Heart right ventricle (tissue), 16 donors: Measurements from ENCODE around the gene CACNA2D4. TPM values are rescaled to one million over a fixed set of nuclear protein-coding genes. Genes with fewer than 3 reads are reported as not detected.

ENCODE experiments used
- ATAC-seq, 8 donors: fragments of 200-7000 bp; cut with Tn5 transposase; one replicate each; pipeline ENCODE4 v1.9.1; 2020; ENCODE audit warnings: mild to moderate bottlenecking in 8 of 8, moderate library complexity in 8 of 8, moderate number of reproducible peaks in 1 of 8
- DNase-seq, 2 donors: peaks; one replicate each; pipeline ENCODE4 v3.0.0-alpha.2; 2020
- H3K27ac ChIP-seq, 10 donors: fragments of 200-600 bp; sonication (generic) in 2 of 10; one replicate each; pipeline versions ENCODE4 v1.5.0 to v1.8.0; 2020 to 2022; ENCODE audit warnings: mild to moderate bottlenecking in 3 of 10
- H3K27me3 ChIP-seq, 7 donors: fragments of 200-600 bp; one replicate each; pipeline ENCODE4 v1.8.0; 2021 to 2022; ENCODE audit warnings: mild to moderate bottlenecking in 2 of 7
- H3K36me3 ChIP-seq, 9 donors: fragments of 200-600 bp; sonication (generic) in 1 of 9; one replicate each; pipeline versions ENCODE4 v1.5.0 to v1.8.0; 2020 to 2022; ENCODE audit warnings: mild to moderate bottlenecking in 2 of 9
- H3K4me1 ChIP-seq, 9 donors: fragments of 200-600 bp; sonication (generic) in 1 of 9; one replicate each; pipeline versions ENCODE4 v1.5.0 to v1.8.0; 2020 to 2022; ENCODE audit warnings: mild to moderate bottlenecking in 4 of 9
- H3K4me3 ChIP-seq, 10 donors: fragments of 200-600 bp; sonication (generic) in 2 of 10; one replicate each; pipeline versions ENCODE4 v1.5.0 to v1.8.0; 2020 to 2022; ENCODE audit warnings: mild to moderate bottlenecking in 7 of 10, moderate library complexity in 2 of 10
- H3K9me3 ChIP-seq, 11 donors: fragments of 200-600 bp in 10 of 11; sonication (generic) in 2 of 11; one replicate each; pipeline versions ENCODE4 v1.5.0 to v1.8.0; 2013 to 2022; ENCODE audit warnings: mild to moderate bottlenecking in 2 of 11, control low read depth in 1 of 11, moderate library complexity in 1 of 11
- WGBS, 2 donors: extraction: QIAGEN DNeasy Blood & Tissue Kit; methylation state at CpG; one replicate each; pipeline ENCODE4 v1.1.7; 2013; ENCODE audit warnings: inconsistent platforms in 1 of 2; 5-methylcytosine and 5-hydroxymethylcytosine counted together
- intact Hi-C, 10 donors: fragments of 100-400 bp; cut with DNase I; formaldehyde crosslinking; loops; one replicate each; pipeline versions ENCODE4 v1.11.1 to v1.14.2; 2022
- polyA plus RNA-seq, 2 donors: library from polyadenylated mRNA; stranded (reverse); fragments of 200-250 nt; gene quantifications; one replicate each; pipeline ENCODE4 v1.2.3, GENCODE V29; 2013
- total RNA-seq, 10 donors: library from RNA; stranded (reverse); fragmentation: NEBNext Ultra II Directional in 3 of 10; extraction: Animal tissue kit (Norgen Biotek cat#: 25700) in 3 of 10; gene quantifications; one replicate each; pipeline versions ENCODE4 v1.2.1 to v1.2.4, GENCODE V29; 2021 to 2023
- TF ChIP-seq, protein P1 (sequence below), 9 donors: fragments of 200-600 bp; sonication (generic) in 2 of 9; IDR thresholded peaks; one replicate each; pipeline versions ENCODE4 v1.5.0 to v1.8.0; 2021 to 2022; ENCODE audit warnings: antibody characterized with exemption in 9 of 9, mild to moderate bottlenecking in 5 of 9, moderate library complexity in 1 of 9
- donor health status: Arrhythmogenic right ventricular cardiomyopathy.
- donor health status: ischemic (EF 13 %, LVEDD 7.1; RV severe dilation, severe dysfunction).
- donor health status: healthy with polysubstance abuse.
- donor health status: DM: no; HTN: yes; CAD: no.
- donor health status: DM: no; HTN: no; CAD: no.
- donor health status: ischemic (EF 25% LVEDD 6.9; RV normal size, moderate dysfunction).
- donor health status: ischemic (EF 25% LVEDD 5.7; RV mildly dilated, moderate dysfunction).
- donor health status: healthy.
- donor health status: DM: yes; HTN: yes; CAD: no.
- donor health status: Ischemic cardiomyopathy.
- donor health status: ischemic (EF 35%, LVEDD 5.7; RV mildly dilated, moderate dysfunction).
- donor health status: nonischemic (EF 11% LVEDD 7.7; RV severe dilation, severe dysfunction).
- donor health status: DM: yes; HTN: yes; CAD: no.
- donor health status: PGD.
- donor health status: ischemic (EF 29% LVEDD 5.4; RV normal size, mild dysfunction).
- donor health status: nonischemic (EF 23%, LVEDD 6.1; RV moderate dilation, normal function).

The CACNA2D4 gene
- total and polyA plus RNA-seq, 12 donors: 0.19 to 6.2 (median 0.95) TPM

GRCh38 chr12:1933342-1934051, 15.0 kb upstream of the CACNA2D4 start:
- H3K36me3 ChIP-seq: peaks cover 0 to 8% (median 0%) of the 10 kb centered on the region in 9 donors
- DNase-seq: no peak
- peaks cover 2 to 46% (median 14%) of the 10 kb centered on the region in 9 donors for H3K4me1 ChIP-seq
- peaks cover 0 to 4% (median 0%) of the 10 kb centered on the region in 7 donors for H3K27me3 ChIP-seq
- WGBS, 2 donors: 70 to 75% methylated on average over 16 of the region's 16 CpGs
- TF ChIP-seq, protein P1, sequence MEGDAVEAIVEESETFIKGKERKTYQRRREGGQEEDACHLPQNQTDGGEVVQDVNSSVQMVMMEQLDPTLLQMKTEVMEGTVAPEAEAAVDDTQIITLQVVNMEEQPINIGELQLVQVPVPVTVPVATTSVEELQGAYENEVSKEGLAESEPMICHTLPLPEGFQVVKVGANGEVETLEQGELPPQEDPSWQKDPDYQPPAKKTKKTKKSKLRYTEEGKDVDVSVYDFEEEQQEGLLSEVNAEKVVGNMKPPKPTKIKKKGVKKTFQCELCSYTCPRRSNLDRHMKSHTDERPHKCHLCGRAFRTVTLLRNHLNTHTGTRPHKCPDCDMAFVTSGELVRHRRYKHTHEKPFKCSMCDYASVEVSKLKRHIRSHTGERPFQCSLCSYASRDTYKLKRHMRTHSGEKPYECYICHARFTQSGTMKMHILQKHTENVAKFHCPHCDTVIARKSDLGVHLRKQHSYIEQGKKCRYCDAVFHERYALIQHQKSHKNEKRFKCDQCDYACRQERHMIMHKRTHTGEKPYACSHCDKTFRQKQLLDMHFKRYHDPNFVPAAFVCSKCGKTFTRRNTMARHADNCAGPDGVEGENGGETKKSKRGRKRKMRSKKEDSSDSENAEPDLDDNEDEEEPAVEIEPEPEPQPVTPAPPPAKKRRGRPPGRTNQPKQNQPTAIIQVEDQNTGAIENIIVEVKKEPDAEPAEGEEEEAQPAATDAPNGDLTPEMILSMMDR (IDR thresholded peaks at IDR 0.05): no peak
- ATAC-seq: no peak
- no peaks in the 10 kb centered on the region for H3K9me3 ChIP-seq
- H3K27ac ChIP-seq: no peak overlapping the region
- H3K4me3 ChIP-seq: no peak overlapping the region
- intact Hi-C loops: loop anchor here in 2 of 10 donors (5.0 to 10.0 kb wide), 2 partner anchors 289 to 291 kb away; no protein-coding TSS in a partner anchor

GRCh38 chr12:1932264-1932777, 13.9 kb upstream of the CACNA2D4 start:
- no peaks in the 10 kb centered on the region for H3K9me3 ChIP-seq
- H3K27ac ChIP-seq: peak overlapping the region in 4 of 10 donors; percentile 40 to 52 (median 44)
- peaks cover 0 to 4% (median 0%) of the 10 kb centered on the region in 7 donors for H3K27me3 ChIP-seq
- DNase-seq: peak; percentile 72 to 75
- H3K4me3 ChIP-seq: no peak overlapping the region
- WGBS, 2 donors: 34 to 39% methylated on average over 16 of the region's 16 CpGs
- TF ChIP-seq, protein P1 (IDR thresholded peaks at IDR 0.05): no peak
- peak; percentile 61 to 90 (median 80) for ATAC-seq
- intact Hi-C loops: loop anchor here in 2 of 10 donors (5.0 to 10.0 kb wide), 2 partner anchors 288 to 290 kb away; no protein-coding TSS in a partner anchor
- no peaks in the 10 kb centered on the region for H3K36me3 ChIP-seq
- H3K4me1 ChIP-seq: peaks cover 4 to 57% (median 18%) of the 10 kb centered on the region in 9 donors

- TF ChIP-seq, protein P1 (IDR thresholded peaks at IDR 0.05): no peak
- 76 to 78% methylated on average over 9 of the region's 9 CpGs for WGBS, 2 donors
These were observed 13.2 kb upstream of the CACNA2D4 start for GRCh38 chr12:1931642-1932041.

GRCh38 chr12:1930803-1931597, 12.5 kb upstream of the CACNA2D4 start:
- Histone ChIP-seq H3K4me1 (peaks cover 2 to 64% (median 23%) of the 10 kb centered on the region in 9 donors), H3K4me3 (no peak overlapping the region), H3K27me3 (peaks cover 0 to 4% (median 0%) of the 10 kb centered on the region in 7 donors), H3K27ac (no peak overlapping the region), H3K9me3 (no peaks in the 10 kb centered on the region), H3K36me3 (no peaks in the 10 kb centered on the region)
- no peak for ATAC-seq
- no peak for DNase-seq
- TF ChIP-seq, protein P1 (IDR thresholded peaks at IDR 0.05): no peak
- intact Hi-C loops: loop anchor here in 2 of 10 donors (5.0 to 10.0 kb wide), 2 partner anchors 286 to 289 kb away; no protein-coding TSS in a partner anchor
- WGBS, 2 donors: 87 to 91% methylated on average over 27 of the region's 27 CpGs

More at GRCh38 chr12:1931642-1932041, 13.2 kb upstream of the CACNA2D4 start:
- no peaks in the 10 kb centered on the region for H3K9me3 ChIP-seq
- peaks cover 0 to 4% (median 0%) of the 10 kb centered on the region in 7 donors for H3K27me3 ChIP-seq
- H3K4me3 ChIP-seq: no peak overlapping the region
- no peak for DNase-seq
- H3K4me1 ChIP-seq: peaks cover 4 to 62% (median 19%) of the 10 kb centered on the region in 9 donors
- intact Hi-C loops: loop anchor here in 2 of 10 donors (5.0 to 10.0 kb wide), 2 partner anchors 287 to 289 kb away; no protein-coding TSS in a partner anchor
- ATAC-seq: no peak
- no peak overlapping the region for H3K27ac ChIP-seq
- no peaks in the 10 kb centered on the region for H3K36me3 ChIP-seq
